Osteocyte (in vitro differentiated cells): ENCODE measurements around the gene PMAIP1. TPM values are rescaled to one million over a fixed set of nuclear protein-coding genes. Genes with fewer than 3 reads are reported as not detected.

Experiments
- DNase-seq: peaks from one replicate; pipeline ENCODE4 v3.0.0; 2021; ENCODE audit warnings: mixed read lengths; ENCODE audit not compliant: unreplicated experiment; ENCODE audit errors: extremely low spot score
- H3K27ac Mint-ChIP-seq: one replicate; pipeline ENCODE4 v1.8.0; 2021; ENCODE audit warnings: mild to moderate bottlenecking, mixed read lengths; ENCODE audit not compliant: unreplicated experiment
- H3K27me3 Mint-ChIP-seq: one replicate; pipeline ENCODE4 v1.8.0; 2021; ENCODE audit warnings: mixed read lengths; ENCODE audit not compliant: unreplicated experiment
- H3K36me3 Mint-ChIP-seq: one replicate; pipeline ENCODE4 v1.8.0; 2021; ENCODE audit warnings: mixed read lengths; ENCODE audit not compliant: unreplicated experiment
- H3K4me1 Mint-ChIP-seq: one replicate; pipeline ENCODE4 v1.8.0; 2021; ENCODE audit warnings: mixed read lengths; ENCODE audit not compliant: unreplicated experiment
- H3K4me3 Mint-ChIP-seq: one replicate; pipeline ENCODE4 v1.8.0; 2021; ENCODE audit warnings: mild to moderate bottlenecking, moderate library complexity, mixed read lengths; ENCODE audit not compliant: unreplicated experiment
- H3K9me3 Mint-ChIP-seq: one replicate; pipeline ENCODE4 v1.8.0; 2021; ENCODE audit warnings: mixed read lengths; ENCODE audit not compliant: unreplicated experiment
- CTCF ChIP-seq: fragments of 200-600 bp; sonication (generic); IDR thresholded peaks from 2 replicates; pipeline ENCODE4 v1.5.0; 2021; ENCODE audit warnings: antibody characterized with exemption, mild to moderate bottlenecking, moderate library complexity
- total RNA-seq: library from RNA; stranded (reverse); gene quantifications from 2 replicates; pipeline ENCODE4 v1.2.1, GENCODE V29; 2021

Gene PMAIP1
- total RNA-seq, 1 donor from 2014 or later: 24.4 TPM

- no peaks in the 10 kb centered on the region for H3K36me3 Mint-ChIP-seq
- H3K27me3 Mint-ChIP-seq: peaks cover 3% of the 10 kb centered on the region
- H3K4me1 Mint-ChIP-seq: peaks cover 5% of the 10 kb centered on the region
- H3K27ac Mint-ChIP-seq: no peak overlapping the region
- no peaks in the 10 kb centered on the region for H3K9me3 Mint-ChIP-seq
- no peak for TF ChIP-seq CTCF
- DNase-seq: no peak
- no peak overlapping the region for H3K4me3 Mint-ChIP-seq
Observed at GRCh38 chr18:59928201-59928600, 28.4 kb downstream of the PMAIP1 start.

- H3K27me3 Mint-ChIP-seq: peaks cover under 1% of the 10 kb centered on the region
- TF ChIP-seq CTCF: no peak
- H3K4me1 Mint-ChIP-seq: no peaks in the 10 kb centered on the region
- no peaks in the 10 kb centered on the region for H3K36me3 Mint-ChIP-seq
- H3K4me3 Mint-ChIP-seq: no peak overlapping the region
- DNase-seq: no peak
- H3K9me3 Mint-ChIP-seq: no peaks in the 10 kb centered on the region
- no peak overlapping the region for H3K27ac Mint-ChIP-seq
Observed at GRCh38 chr18:59929621-59930295, 30.0 kb downstream of the PMAIP1 start.

DNA sequence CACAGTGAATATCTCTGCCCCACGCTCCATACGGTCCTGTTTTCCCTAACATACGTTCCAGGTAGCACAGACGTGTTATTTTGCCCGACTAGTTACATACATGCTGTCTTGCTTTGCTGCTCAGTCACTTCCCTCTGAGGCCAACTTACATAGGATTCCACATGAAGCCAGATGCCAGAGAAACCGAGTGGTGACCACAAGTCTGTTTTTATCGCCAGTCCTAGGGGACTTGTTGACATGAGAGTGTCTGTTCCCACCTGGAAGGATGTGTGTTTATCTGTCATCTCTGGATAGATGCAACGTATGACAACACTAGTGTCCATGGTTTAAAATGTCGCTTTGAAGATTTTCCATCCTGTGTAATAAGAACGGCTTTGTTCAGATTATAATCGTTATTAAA is 32.6 kb downstream of the PMAIP1 start:
- no peak for DNase-seq
- TF ChIP-seq CTCF: no peak
- Mint-ChIP-seq H3K27me3 (peaks cover 3% of the 10 kb centered on the region), H3K27ac (no peak overlapping the region), H3K4me1 (no peaks in the 10 kb centered on the region), H3K36me3 (no peaks in the 10 kb centered on the region), H3K4me3 (no peak overlapping the region), H3K9me3 (no peaks in the 10 kb centered on the region)

DNA sequence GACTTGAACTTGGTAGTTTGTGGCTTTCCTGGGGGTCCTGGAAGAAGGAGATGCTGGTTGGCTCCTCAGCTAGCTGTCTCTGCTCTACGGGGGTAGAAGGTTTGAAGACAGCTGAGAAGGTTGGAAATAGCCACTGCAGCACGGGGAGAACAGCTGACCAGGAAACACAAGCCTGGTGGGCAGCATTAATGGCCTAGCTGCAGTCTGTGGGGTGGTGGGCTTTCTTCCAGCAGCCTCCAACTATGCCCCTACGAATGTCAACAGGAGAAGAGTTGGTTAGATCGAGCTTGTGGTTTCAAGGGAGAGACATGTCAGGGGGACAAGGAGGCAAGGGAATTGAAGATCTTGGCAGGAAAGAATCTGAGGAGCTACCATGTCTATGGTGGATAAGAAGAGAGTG is 38.9 kb downstream of the PMAIP1 start:
- Mint-ChIP-seq H3K4me3 (no peak overlapping the region), H3K4me1 (peaks cover 6% of the 10 kb centered on the region), H3K9me3 (no peaks in the 10 kb centered on the region), H3K36me3 (no peaks in the 10 kb centered on the region), H3K27me3 (peaks cover 3% of the 10 kb centered on the region), H3K27ac (no peak overlapping the region)
- DNase-seq: no peak
- TF ChIP-seq CTCF: no peak

- TF ChIP-seq CTCF: no peak
- no peaks in the 10 kb centered on the region for H3K36me3 Mint-ChIP-seq
- DNase-seq: no peak
- H3K27me3 Mint-ChIP-seq: peaks cover 3% of the 10 kb centered on the region
- H3K9me3 Mint-ChIP-seq: no peaks in the 10 kb centered on the region
- no peak overlapping the region for H3K27ac Mint-ChIP-seq
- peaks cover 6% of the 10 kb centered on the region for H3K4me1 Mint-ChIP-seq
- no peak overlapping the region for H3K4me3 Mint-ChIP-seq
Observed at GRCh38 chr18:59939127-59939526, 39.3 kb downstream of the PMAIP1 start.
